Keratinocyte (primary cell): ENCODE data around the gene RRP12. TPM values are rescaled to one million over a fixed set of nuclear protein-coding genes. Genes with fewer than 3 reads are reported as not detected.
A peak's percentile ranks its signal among the peaks of the same experiment; 100 is the strongest.

Experiments used
- DNase-seq: peaks from one replicate; pipeline ENCODE4 v3.0.0-alpha.2; 2011; ENCODE audit warnings: low read depth, missing footprints, low spot score
- FAIRE-seq: peaks from 2 replicates; lab custom pipeline; 2011; peaks lifted over from hg19 to GRCh38; lab: Jason Lieb, UNC
- H2AFZ ChIP-seq: 2 replicates; pipeline ENCODE4 v1.6.0; 2012; ENCODE audit warnings: low read length, control low read depth, inconsistent platforms; ENCODE audit not compliant: control insufficient read depth
- H3K27ac ChIP-seq: 2 replicates; pipeline ENCODE4 v1.5.1; 2011; ENCODE audit warnings: low read length; ENCODE audit not compliant: control insufficient read depth, insufficient read depth
- H3K27me3 ChIP-seq: 3 replicates; pipeline ENCODE4 v1.6.0; 2011; ENCODE audit warnings: low read length; ENCODE audit not compliant: control insufficient read depth, insufficient read depth; ENCODE audit errors: extremely low read depth
- H3K36me3 ChIP-seq, 2 experiments: 2 replicates in 1 of 2; 3 replicates in 1 of 2; pipeline ENCODE4 v1.5.1; 2011; ENCODE audit warnings: low read length in 2 of 2, mild to moderate bottlenecking in 1 of 2; ENCODE audit not compliant: control insufficient read depth in 2 of 2, insufficient read depth in 2 of 2; ENCODE audit errors: extremely low read depth in 1 of 2
- H3K4me1 ChIP-seq: 3 replicates; pipeline ENCODE4 v1.5.1; 2011; ENCODE audit warnings: low read length; ENCODE audit not compliant: control insufficient read depth, insufficient read depth; ENCODE audit errors: extremely low read depth
- H3K4me2 ChIP-seq: 3 replicates; pipeline ENCODE4 v1.6.0; 2011; ENCODE audit warnings: low read depth, low read length; ENCODE audit not compliant: control insufficient read depth, insufficient read depth; ENCODE audit errors: extremely low read depth
- H3K4me3 ChIP-seq, 3 experiments: fragments of 200-600 bp in 1 of 3; sonication (generic) in 1 of 3; 2 replicates in 2 of 3; 3 replicates in 1 of 3; pipeline ENCODE4 v1.5.1; 2011 to 2016; ENCODE audit warnings: low read length in 3 of 3, mild to moderate bottlenecking in 3 of 3, control low read depth in 2 of 3, inconsistent platforms in 1 of 3, low read depth in 1 of 3, mixed read lengths in 1 of 3, mixed run types in 1 of 3, moderate library complexity in 1 of 3; ENCODE audit not compliant: control insufficient read depth in 2 of 3, insufficient read depth in 2 of 3; ENCODE audit errors: extremely low read depth in 1 of 3
- H3K79me2 ChIP-seq: 2 replicates; pipeline ENCODE4 v1.6.0; 2012; ENCODE audit warnings: low read length; ENCODE audit not compliant: control insufficient read depth, insufficient read depth
- H3K9ac ChIP-seq: 3 replicates; pipeline ENCODE4 v1.6.0; 2011; ENCODE audit warnings: low read length; ENCODE audit not compliant: control insufficient read depth, insufficient read depth; ENCODE audit errors: extremely low read depth
- H3K9me1 ChIP-seq: 3 replicates; pipeline ENCODE4 v1.6.0; 2011; ENCODE audit warnings: low read length; ENCODE audit not compliant: control insufficient read depth, insufficient read depth; ENCODE audit errors: extremely low read depth
- H3K9me3 ChIP-seq: 2 replicates; pipeline ENCODE4 v1.5.1; 2012; ENCODE audit warnings: low read depth, low read length; ENCODE audit not compliant: control insufficient read depth
- H4K20me1 ChIP-seq: 3 replicates; pipeline ENCODE4 v1.6.0; 2011; ENCODE audit warnings: low read length; ENCODE audit not compliant: control insufficient read depth, insufficient read depth; ENCODE audit errors: extremely low read depth
- CTCF ChIP-seq, 3 experiments: IDR thresholded peaks in 1 of 3; conservative IDR thresholded peaks in 1 of 3; optimal IDR thresholded peaks in 1 of 3; 2 replicates in 2 of 3; 3 replicates in 1 of 3; pipeline versions ENCODE3 to v1.5.1; 2011; ENCODE audit warnings: low read length in 3 of 3, mild to moderate bottlenecking in 3 of 3, moderate library complexity in 2 of 3, control low read depth in 1 of 3, inconsistent platforms in 1 of 3; ENCODE audit not compliant: insufficient read depth in 2 of 3; ENCODE audit errors: extremely low read depth in 1 of 3
- EZH2 ChIP-seq: IDR thresholded peaks from one replicate; pipeline ENCODE4 v1.6.1; 2012; ENCODE audit warnings: inconsistent platforms, mild to moderate bottlenecking, low read length, moderate library complexity
- dilution Hi-C: fragments of 300-500 bp; cut with MboI; formaldehyde crosslinking; loops from one replicate; pipeline ENCODE4 v1.7.0; 2020; ENCODE audit warnings: low sequenced_read_pairs; ENCODE audit not compliant: extremely low pct_ligation_motif_present
- polyA plus RNA-seq, 5 experiments: library from polyadenylated mRNA; depleted of rRNA in 3 of 5; stranded (reverse) in 3 of 5; stranded (forward) in 1 of 5; unstranded in 1 of 5; fragments of >200 nt; gene quantifications; 1 replicate in 1 of 5; 2 replicates in 3 of 5; 3 replicates in 1 of 5; pipeline versions ENCODE4 v1.2.1 to v1.2.3, GENCODE V29; 2011 to 2012; ENCODE audit warnings: missing spikeins in 2 of 5, low read depth in 1 of 5, low replicate concordance in 1 of 5

RRP12 gene
- polyA plus RNA-seq, 1 donor (not counting 4 experiments of a cell fraction or from before 2014, with no cell fraction given), result 14.8 TPM

DNA sequence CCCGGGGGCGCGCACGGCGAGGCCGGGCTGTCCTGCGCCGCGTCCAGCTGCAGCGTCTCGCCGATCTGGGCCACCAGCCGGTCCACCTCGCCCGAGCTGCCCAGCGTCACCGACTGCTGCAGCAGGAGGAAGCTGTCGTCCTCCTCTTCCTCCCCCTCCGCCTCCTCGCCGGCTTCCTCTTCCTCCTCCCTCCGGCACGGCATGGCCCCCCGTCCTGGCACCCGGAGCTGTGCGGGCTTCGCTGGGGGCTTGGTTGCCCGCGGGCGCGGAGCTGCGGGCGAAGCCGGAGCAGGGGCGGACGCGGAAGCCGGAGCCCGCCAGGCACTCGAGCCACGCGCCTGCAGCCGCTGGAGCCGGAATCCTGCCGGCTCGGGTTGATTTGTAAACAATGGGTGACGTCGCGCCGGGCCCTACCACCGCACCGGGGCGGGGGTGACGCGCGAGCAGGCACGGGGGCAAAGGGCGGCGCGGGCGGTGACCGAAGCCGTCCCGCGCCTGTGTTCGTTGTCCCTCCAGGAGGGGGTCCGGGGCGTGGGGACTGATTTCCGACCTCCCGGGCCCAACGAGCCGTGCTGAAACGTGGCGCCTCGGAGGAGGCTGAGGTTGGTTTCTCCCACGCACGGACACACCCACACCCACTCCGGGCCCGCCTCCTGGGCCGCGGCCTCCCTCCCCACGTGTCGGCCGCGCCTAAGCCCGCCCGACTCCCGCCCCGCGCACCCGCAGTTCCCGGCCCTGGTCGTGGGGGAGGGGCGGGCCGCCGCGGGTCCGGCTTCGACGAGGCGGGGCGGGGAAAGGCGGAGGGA is 66.6 kb downstream of the RRP12 start, which contains the start of gene FRAT2:
Gene FRAT2, minus strand, starts transcription at position 360 of the 806 bp plus-strand sequence. Its CDS starts 157 bp downstream, at position 203.
- DNase-seq (no peak), FAIRE-seq (no peak)
- Histone ChIP-seq H3K27ac (peak within 1 kb of the TSS; percentile 95), H3K9me1 (no peaks in the 10 kb centered on the region), H3K9ac (peak within 1 kb of the TSS; percentile 96), H3K4me3 (peak within 1 kb of the TSS; percentile 77 to 91 (median 82)), H3K9me3 (no peaks in the 10 kb centered on the region), H3K79me2 (peaks cover 24% of the 10 kb centered on the region), H4K20me1 (no peaks in the 10 kb centered on the region), H3K4me1 (peaks cover 31% of the 10 kb centered on the region), H3K36me3 (no peaks in the 10 kb centered on the region), H3K4me2 (peak within 1 kb of the TSS; percentile 93), H2AFZ (peak within 1 kb of the TSS; percentile 90), H3K27me3 (no peaks in the 10 kb centered on the region)
- no peak for TF ChIP-seq EZH2
- no peak for TF ChIP-seq CTCF (optimal IDR thresholded peaks at IDR 0.05 in 1 of 3, IDR thresholded peaks at IDR 0.05 in 1 of 3, conservative IDR thresholded peaks at IDR 0.05 in 1 of 3; ENCODE audit: extremely low read depth in 1 of 3, insufficient read depth in 2 of 3, low read length in 3 of 3)
- dilution Hi-C loops, result no loop called here

DNA sequence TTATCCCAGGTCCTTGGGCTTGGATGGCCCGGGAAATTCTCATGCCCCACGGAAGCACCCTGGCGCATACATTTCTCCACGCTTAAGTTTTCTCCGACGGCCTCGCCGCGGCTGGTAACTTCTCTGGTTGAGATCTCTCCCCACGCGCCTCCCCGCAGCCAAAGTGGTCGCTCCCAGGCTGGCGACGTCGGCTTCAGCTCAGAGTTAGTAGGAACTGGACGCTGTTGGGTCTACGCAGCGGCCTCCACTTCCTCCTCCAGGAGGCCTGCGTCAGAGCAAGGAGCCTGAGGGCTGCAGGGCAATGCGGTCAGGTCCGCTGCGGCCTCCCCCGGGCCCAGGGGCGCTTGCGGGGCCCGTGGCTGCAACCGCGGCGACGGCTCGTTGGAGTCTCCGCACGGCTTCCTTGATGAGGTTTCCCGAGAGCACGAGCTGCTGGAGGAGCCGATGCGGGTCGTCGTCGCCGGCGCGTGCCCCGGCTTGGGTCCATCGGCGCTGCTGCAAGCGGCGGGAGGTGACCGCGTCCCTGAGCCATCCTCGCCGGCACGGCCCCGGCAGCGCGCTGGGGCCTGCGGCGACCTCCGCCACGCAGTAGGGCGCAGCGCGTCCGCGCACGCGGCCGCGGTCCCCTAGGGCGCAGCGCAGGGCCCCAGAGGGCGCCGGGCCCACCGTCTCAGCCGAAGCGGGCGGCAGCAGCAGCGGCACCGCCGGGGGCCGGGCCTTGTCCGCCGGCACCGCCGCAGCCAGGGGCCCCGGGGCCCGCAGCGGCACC is 67.4 kb downstream of the RRP12 start:
- FAIRE-seq, result no peak
- peak overlapping the region; percentile 55 for H2AFZ ChIP-seq
- H3K36me3 ChIP-seq, result no peaks in the 10 kb centered on the region

More for the DNA sequence above, 67.4 kb downstream of the RRP12 start:
- no peak for DNase-seq
- H3K79me2 ChIP-seq, result peaks cover 24% of the 10 kb centered on the region
- H4K20me1 ChIP-seq, result no peaks in the 10 kb centered on the region
- H3K27ac ChIP-seq, result peak overlapping the region; percentile 95
- peaks cover 31% of the 10 kb centered on the region for H3K4me1 ChIP-seq
- H3K9me3 ChIP-seq, result no peaks in the 10 kb centered on the region
- no peaks in the 10 kb centered on the region for H3K9me1 ChIP-seq
- no peaks in the 10 kb centered on the region for H3K27me3 ChIP-seq
- peak overlapping the region; percentile 77 to 91 (median 82) for H3K4me3 ChIP-seq
- peak overlapping the region; percentile 93 for H3K4me2 ChIP-seq
- no peak for TF ChIP-seq EZH2
- TF ChIP-seq CTCF (optimal IDR thresholded peaks at IDR 0.05 in 1 of 3, IDR thresholded peaks at IDR 0.05 in 1 of 3, conservative IDR thresholded peaks at IDR 0.05 in 1 of 3; ENCODE audit: extremely low read depth in 1 of 3, insufficient read depth in 2 of 3, low read length in 3 of 3), result no peak
- peak overlapping the region; percentile 96 for H3K9ac ChIP-seq
- dilution Hi-C loops, result no loop called here
